Trophoblast cell (in vitro differentiated cells and primary cell): ENCODE data around the gene ZNF530.

ENCODE experiments used
- DNase-seq, 2 donors: peaks; one replicate each; pipeline ENCODE4 v3.0.0-alpha.2; 2016
- H2AFZ ChIP-seq: 2 replicates; pipeline ENCODE4 v1.6.1; 2013; ENCODE audit warnings: low read length, moderate library complexity, mild to moderate bottlenecking; ENCODE audit not compliant: insufficient read depth, poor library complexity
- H2AK5ac ChIP-seq: 2 replicates; pipeline ENCODE4 v1.6.1; 2013; ENCODE audit warnings: mild to moderate bottlenecking, low read length
- H2BK120ac ChIP-seq: 2 replicates; pipeline ENCODE4 v1.6.1; 2013; ENCODE audit warnings: low read length, mild to moderate bottlenecking, moderate library complexity; ENCODE audit not compliant: insufficient read depth, poor library complexity
- H2BK12ac ChIP-seq: 2 replicates; pipeline ENCODE4 v1.6.1; 2013; ENCODE audit warnings: mild to moderate bottlenecking, low read length, moderate library complexity
- H2BK5ac ChIP-seq: 2 replicates; pipeline ENCODE4 v1.6.1; 2013; ENCODE audit warnings: low read length, low read depth, moderate library complexity, mild to moderate bottlenecking; ENCODE audit not compliant: poor library complexity
- H3K14ac ChIP-seq: 2 replicates; pipeline ENCODE4 v1.6.1; 2013; ENCODE audit warnings: mild to moderate bottlenecking, low read length
- H3K18ac ChIP-seq: 2 replicates; pipeline ENCODE4 v1.6.1; 2013; ENCODE audit warnings: mild to moderate bottlenecking, low read length
- H3K23ac ChIP-seq: 2 replicates; pipeline ENCODE4 v1.6.1; 2013; ENCODE audit warnings: low read length
- H3K27ac ChIP-seq: 2 replicates; pipeline ENCODE4 v1.5.1; 2013; ENCODE audit warnings: low read depth, mild to moderate bottlenecking, inconsistent platforms, low read length, moderate library complexity
- H3K27me3 ChIP-seq: 2 replicates; pipeline ENCODE4 v1.6.1; 2013; ENCODE audit warnings: inconsistent platforms, mild to moderate bottlenecking, low read length, moderate library complexity; ENCODE audit not compliant: insufficient read depth
- H3K36me3 ChIP-seq, 2 experiments: 1 replicate in 1 of 2; 2 replicates in 1 of 2; pipeline ENCODE4 v1.6.1; 2013; ENCODE audit warnings: low read length in 2 of 2, mild to moderate bottlenecking in 2 of 2, moderate library complexity in 1 of 2; ENCODE audit not compliant: insufficient read depth in 2 of 2, control insufficient read depth in 1 of 2
- H3K4ac ChIP-seq: 2 replicates; pipeline ENCODE4 v1.6.1; 2013; ENCODE audit warnings: low read depth, mild to moderate bottlenecking, low read length, moderate library complexity
- H3K4me1 ChIP-seq, 2 experiments: 1 replicate in 1 of 2; 2 replicates in 1 of 2; pipeline ENCODE4 v1.6.1; 2013; ENCODE audit warnings: low read length in 2 of 2, mild to moderate bottlenecking in 2 of 2, moderate library complexity in 1 of 2; ENCODE audit not compliant: insufficient read depth in 2 of 2, control insufficient read depth in 1 of 2
- H3K4me2 ChIP-seq: 2 replicates; pipeline ENCODE4 v1.6.1; 2013; ENCODE audit warnings: inconsistent platforms, mild to moderate bottlenecking, low read length, moderate library complexity
- H3K4me3 ChIP-seq: 2 replicates; pipeline ENCODE4 v1.5.1; 2013; ENCODE audit warnings: mild to moderate bottlenecking, low read depth, low read length, inconsistent platforms
- H3K79me1 ChIP-seq: one replicate; pipeline ENCODE4 v1.6.1; 2013; ENCODE audit warnings: low read length
- H3K79me2 ChIP-seq: 2 replicates; pipeline ENCODE4 v1.6.1; 2013; ENCODE audit warnings: low read length, mild to moderate bottlenecking; ENCODE audit not compliant: control insufficient read depth, insufficient read depth, poor library complexity
- H3K9ac ChIP-seq: 2 replicates; pipeline ENCODE4 v1.6.1; 2013; ENCODE audit warnings: mild to moderate bottlenecking, low read length
- H3K9me3 ChIP-seq: 2 replicates; pipeline ENCODE4 v1.6.1; 2013; ENCODE audit warnings: low read depth, mild to moderate bottlenecking, control low read depth, inconsistent platforms, low read length; ENCODE audit not compliant: insufficient read depth
- H4K12ac ChIP-seq: 2 replicates; pipeline ENCODE4 v1.6.1; 2013; ENCODE audit warnings: low read depth, mild to moderate bottlenecking, low read length, moderate library complexity
- H4K8ac ChIP-seq: 2 replicates; pipeline ENCODE4 v1.6.1; 2013; ENCODE audit warnings: low read depth, mild to moderate bottlenecking, low read length, moderate library complexity
- H4K91ac ChIP-seq: one replicate; pipeline ENCODE4 v1.6.1; 2013; ENCODE audit warnings: low read depth, mild to moderate bottlenecking, low read length, moderate library complexity
- WGBS: extraction: QIAGEN DNeasy Blood & Tissue Kit; methylation state at CpG from one replicate; pipeline ENCODE4 v1.1.7; 2013; ENCODE audit warnings: missing lambda C conversion rate; ENCODE audit not compliant: insufficient read length, insufficient coverage; ENCODE audit errors: extremely low coverage; 5-methylcytosine and 5-hydroxymethylcytosine counted together

ZNF530 gene

DNA sequence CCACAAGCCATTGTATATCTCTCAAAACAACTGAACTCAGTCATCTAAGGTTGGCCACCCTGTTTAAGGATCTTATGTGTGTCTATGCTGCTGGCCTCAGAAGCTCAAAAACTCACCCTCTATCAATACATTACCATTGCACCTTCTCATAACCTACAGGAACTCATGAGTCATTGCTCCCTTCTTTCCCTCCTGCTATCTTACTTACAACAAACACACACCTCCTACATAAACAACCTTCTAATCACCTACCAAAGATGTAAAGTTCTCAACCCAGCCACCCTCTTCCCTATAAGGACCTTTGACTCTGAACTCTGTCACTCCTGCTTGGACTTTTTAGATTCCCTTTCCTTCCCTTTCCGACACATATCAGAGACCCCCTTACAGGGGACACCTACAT, 55.8 kb downstream of the ZNF530 start:
- Histone ChIP-seq H2AFZ (no peak overlapping the region), H3K36me3 (no peaks in the 10 kb centered on the region), H3K27me3 (no peaks in the 10 kb centered on the region), H4K12ac (no peak overlapping the region), H4K8ac (no peak overlapping the region), H3K14ac (no peak overlapping the region), H3K4me3 (no peak overlapping the region), H4K91ac (no peak overlapping the region), H3K4me2 (no peak overlapping the region), H3K79me2 (peaks cover 5% of the 10 kb centered on the region), H2BK120ac (no peak overlapping the region), H2BK12ac (no peak overlapping the region), H2AK5ac (no peak overlapping the region), H3K4me1 (peaks cover 9 to 18% of the 10 kb centered on the region in 2 experiments), H3K27ac (peak overlapping the region; percentile 32), H3K9me3 (peaks cover 4% of the 10 kb centered on the region), H3K18ac (no peak overlapping the region), H3K4ac (no peak overlapping the region), H3K23ac (no peak overlapping the region), H3K79me1 (peaks cover 16% of the 10 kb centered on the region), H2BK5ac (no peak overlapping the region), H3K9ac (no peak overlapping the region)
- DNase-seq = peak in 1 of 2 donors; percentile 48
- WGBS = no CpG with 5 or more reads among the region's 1 CpG

DNA sequence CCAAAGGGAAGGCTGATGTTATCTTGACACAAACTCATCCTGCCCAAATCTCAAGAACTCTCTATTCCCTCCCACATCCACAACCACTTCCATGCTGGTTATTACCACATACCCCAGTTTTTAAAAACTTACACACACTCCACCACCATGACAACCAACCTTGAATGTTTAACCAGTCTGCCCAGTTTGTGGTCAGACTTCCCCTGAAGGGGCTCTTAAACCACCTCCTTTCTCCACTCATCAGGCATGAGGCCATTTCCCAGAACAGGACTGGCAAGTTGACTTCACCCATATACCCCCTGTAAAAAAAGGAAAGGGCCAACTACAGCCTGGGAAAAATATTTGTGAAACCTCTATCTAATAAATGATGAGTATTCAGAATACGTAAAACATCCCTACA, 56.7 kb downstream of the ZNF530 start:
- DNase-seq = peak; percentile 91 to 98
- Histone ChIP-seq H3K23ac (no peak overlapping the region), H2AK5ac (no peak overlapping the region), H2BK5ac (no peak overlapping the region), H2AFZ (no peak overlapping the region), H3K4me3 (no peak overlapping the region), H3K9me3 (peaks cover 4% of the 10 kb centered on the region), H4K8ac (no peak overlapping the region), H3K4me1 (peaks cover 9 to 12% of the 10 kb centered on the region in 2 experiments), H2BK12ac (no peak overlapping the region), H3K14ac (no peak overlapping the region), H4K91ac (no peak overlapping the region), H3K9ac (no peak overlapping the region), H3K4ac (no peak overlapping the region), H3K4me2 (no peak overlapping the region), H3K36me3 (no peaks in the 10 kb centered on the region), H3K27ac (peak overlapping the region; percentile 32), H3K27me3 (no peaks in the 10 kb centered on the region), H3K79me2 (peaks cover 5% of the 10 kb centered on the region), H4K12ac (no peak overlapping the region), H3K18ac (no peak overlapping the region), H2BK120ac (no peak overlapping the region), H3K79me1 (peaks cover 14% of the 10 kb centered on the region)
- no CpG with 5 or more reads among the region's 1 CpG for WGBS
